CD4-positive, alpha-beta T cell (primary cell): ENCODE data around the gene OTOP2. TPM values are rescaled to one million over a fixed set of nuclear protein-coding genes. Genes with fewer than 3 reads are reported as not detected.
"Not testable (repeated sequence)": the region's sequence is repeated elsewhere in the genome, so short reads cannot be mapped to it uniquely, and the experiment has no call there.

Experiments used
- ATAC-seq: fragments of 200-7000 bp; cut with Tn5 transposase; one replicate; pipeline ENCODE4 v1.10.0; 2022; ENCODE audit warnings: mild to moderate bottlenecking; ENCODE audit not compliant: poor library complexity
- CTCF ChIA-PET: fragments of 350-600 bp; sonication (Branson Sonifier 250); formaldehyde crosslinking; loops from one replicate; lab custom pipeline; 2021; ENCODE audit warnings: antibody characterized with exemption, inconsistent platforms; lab: Charles Lee
- POLR2A ChIA-PET: fragments of 350-600 bp; sonication (Branson Sonifier 250); formaldehyde crosslinking; loops from one replicate; lab custom pipeline; 2021; ENCODE audit warnings: antibody characterized with exemption, inconsistent platforms; lab: Charles Lee
- DNase-seq, 14 experiments: peaks; one replicate each; pipeline ENCODE4 v3.0.0-alpha.2; 2013 to 2020; ENCODE audit warnings: mixed read lengths in 2 of 14
- H3K27ac ChIP-seq, 2 donors: one replicate each; pipeline versions ENCODE4 v1.5.1 to v1.7.0; 2013; ENCODE audit warnings: low read length in 2 of 2, low read depth in 1 of 2, mild to moderate bottlenecking in 1 of 2
- H3K27me3 ChIP-seq, 2 experiments: 1 replicate in 1 of 2; 2 replicates in 1 of 2; pipeline versions ENCODE4 v1.6.1 to v1.7.0; 2013; ENCODE audit warnings: low read length in 2 of 2, control low read depth in 1 of 2, mild to moderate bottlenecking in 1 of 2, moderate library complexity in 1 of 2; ENCODE audit not compliant: insufficient read depth in 2 of 2, control insufficient read depth in 1 of 2
- H3K36me3 ChIP-seq: one replicate; pipeline ENCODE4 v1.6.1; 2013; ENCODE audit warnings: low read length, control low read depth; ENCODE audit not compliant: insufficient read depth
- H3K4me1 ChIP-seq: one replicate; pipeline ENCODE4 v1.6.1; 2013; ENCODE audit warnings: low read length, control low read depth; ENCODE audit not compliant: insufficient read depth
- H3K4me3 ChIP-seq: one replicate; pipeline ENCODE4 v1.5.1; 2013; ENCODE audit warnings: mild to moderate bottlenecking, low read length, moderate library complexity
- H3K9me3 ChIP-seq, 2 experiments: 1 replicate in 1 of 2; 2 replicates in 1 of 2; pipeline versions ENCODE4 v1.6.1 to v1.7.0; 2013; ENCODE audit warnings: low read length in 2 of 2, mild to moderate bottlenecking in 2 of 2, control low read depth in 1 of 2, moderate library complexity in 1 of 2; ENCODE audit not compliant: control insufficient read depth in 1 of 2, insufficient read depth in 1 of 2
- H3K27ac Mint-ChIP-seq: one replicate; pipeline ENCODE4 v1.8.0; 2020; ENCODE audit warnings: mixed read lengths
- H3K27me3 Mint-ChIP-seq: one replicate; pipeline ENCODE4 v1.8.0; 2021; ENCODE audit warnings: mixed read lengths
- H3K36me3 Mint-ChIP-seq: one replicate; pipeline ENCODE4 v1.8.0; 2021; ENCODE audit warnings: low read depth, mixed read lengths
- H3K4me1 Mint-ChIP-seq: one replicate; pipeline ENCODE4 v1.8.0; 2021; ENCODE audit warnings: low read depth, mixed read lengths
- H3K4me3 Mint-ChIP-seq: one replicate; pipeline ENCODE4 v1.8.0; 2020; ENCODE audit warnings: mild to moderate bottlenecking, mixed read lengths
- H3K9me3 Mint-ChIP-seq: one replicate; pipeline ENCODE4 v1.8.0; 2020; ENCODE audit warnings: mixed read lengths
- CTCF ChIP-seq: fragments of 200-600 bp; IDR thresholded peaks from one replicate; pipeline ENCODE4 v1.8.0; 2022; ENCODE audit warnings: antibody characterized with exemption, mild to moderate bottlenecking
- intact Hi-C, 2 experiments: fragments of 100-400 bp; cut with DNase I in 1 of 2; cut with micrococcal nuclease in 1 of 2; formaldehyde crosslinking; loops; one replicate each; pipeline versions ENCODE4 v1.15.1 to v1.9.0; 2023 to 2025; cut with DNase I, micrococcal nuclease
- total RNA-seq, 174 experiments: library from RNA in 2 of 174; stranded (reverse) in 2 of 174; gene quantifications; one replicate each; pipeline ENCODE4 v1.2.3 and lab custom pipeline; 2021 to 2026

Gene OTOP2
- total RNA-seq, 2 experiments from 2014 or later = not detected

- CTCF ChIA-PET = no interaction called here
- Mint-ChIP-seq H3K9me3 (no peaks in the 10 kb centered on the region), H3K27ac (no peak overlapping the region), H3K4me3 (no peak overlapping the region), H3K36me3 (no peaks in the 10 kb centered on the region), H3K27me3 (peaks cover 8% of the 10 kb centered on the region), H3K4me1 (no peaks in the 10 kb centered on the region)
- Histone ChIP-seq H3K4me3 (no peak overlapping the region), H3K27ac (no peak overlapping the region), H3K9me3 (peaks cover 0 to 6% of the 10 kb centered on the region in 2 experiments), H3K4me1 (no peaks in the 10 kb centered on the region), H3K27me3 (peaks cover 12 to 13% of the 10 kb centered on the region in 2 experiments), H3K36me3 (no peaks in the 10 kb centered on the region)
- ATAC-seq (no peak), DNase-seq (no peak)
- TF ChIP-seq CTCF = no peak
- intact Hi-C loops = no loop called here
- POLR2A ChIA-PET = no interaction called here
Measured at GRCh38 chr17:74904687-74905409, 19.2 kb upstream of the OTOP2 start.

- peaks cover 12 to 13% of the 10 kb centered on the region in 2 experiments for H3K27me3 ChIP-seq
- DNase-seq, H3K4me1 ChIP-seq, ATAC-seq, POLR2A ChIA-PET, H3K27ac ChIP-seq, H3K4me3 Mint-ChIP-seq, H3K27me3 Mint-ChIP-seq, H3K36me3 Mint-ChIP-seq, H3K9me3 ChIP-seq, H3K27ac Mint-ChIP-seq, H3K4me3 ChIP-seq, H3K36me3 ChIP-seq, H3K9me3 Mint-ChIP-seq, intact Hi-C loops, H3K4me1 Mint-ChIP-seq: not testable (repeated sequence)
- CTCF ChIA-PET = interaction anchor here (0.6 kb wide), 1 partner anchor 84 kb away, joined by 3 read pairs; no protein-coding TSS in a partner anchor
Measured at GRCh38 chr17:74906214-74906793, 17.8 kb upstream of the OTOP2 start.

GRCh38 chr17:74907012-74907411 lies 17.1 kb upstream of the OTOP2 start:
- H3K27me3 Mint-ChIP-seq = peaks cover 1% of the 10 kb centered on the region
- ATAC-seq = no peak
- no peak for DNase-seq
- Histone ChIP-seq H3K4me3 (no peak overlapping the region), H3K27ac (no peak overlapping the region), H3K36me3 (no peaks in the 10 kb centered on the region), H3K27me3 (peaks cover 7 to 11% of the 10 kb centered on the region in 2 experiments), H3K9me3 (peaks cover 0 to 4% of the 10 kb centered on the region in 2 experiments), H3K4me1 (no peaks in the 10 kb centered on the region)
- CTCF ChIA-PET = no interaction called here
- H3K27ac Mint-ChIP-seq = no peak overlapping the region
- intact Hi-C loops = no loop called here
- no peak overlapping the region for H3K4me3 Mint-ChIP-seq
- POLR2A ChIA-PET = no interaction called here
- no peaks in the 10 kb centered on the region for H3K36me3 Mint-ChIP-seq
- no peak for TF ChIP-seq CTCF
- H3K9me3 Mint-ChIP-seq = no peaks in the 10 kb centered on the region
- no peaks in the 10 kb centered on the region for H3K4me1 Mint-ChIP-seq

GRCh38 chr17:74909097-74909496 lies 15.0 kb upstream of the OTOP2 start:
- ATAC-seq, POLR2A ChIA-PET, H3K36me3 Mint-ChIP-seq, H3K9me3 Mint-ChIP-seq, intact Hi-C loops, H3K9me3 ChIP-seq, DNase-seq, CTCF ChIA-PET, H3K27ac Mint-ChIP-seq, H3K27me3 ChIP-seq, H3K4me1 Mint-ChIP-seq, H3K4me3 ChIP-seq, H3K27me3 Mint-ChIP-seq, H3K27ac ChIP-seq, H3K4me1 ChIP-seq, H3K36me3 ChIP-seq, H3K4me3 Mint-ChIP-seq: not testable (repeated sequence)

- H3K27ac ChIP-seq, H3K36me3 Mint-ChIP-seq, H3K4me3 ChIP-seq, intact Hi-C loops, H3K4me1 ChIP-seq, H3K4me1 Mint-ChIP-seq, CTCF ChIA-PET, POLR2A ChIA-PET, H3K9me3 ChIP-seq, H3K27me3 Mint-ChIP-seq, H3K9me3 Mint-ChIP-seq, DNase-seq, H3K36me3 ChIP-seq, H3K27ac Mint-ChIP-seq, ATAC-seq, H3K4me3 Mint-ChIP-seq, H3K27me3 ChIP-seq: not testable (repeated sequence)
Measured at GRCh38 chr17:74911423-74911822, 12.7 kb upstream of the OTOP2 start.
